Body of pancreas (tissue), 4 donors: ENCODE data around the gene GSTA4. TPM values are rescaled to one million over a fixed set of nuclear protein-coding genes. Genes with fewer than 3 reads are reported as not detected.

Experiments used
- ATAC-seq: fragments of 150-250 bp; one replicate; pipeline ENCODE4 v1.9.1; 2016
- DNase-seq, 4 donors: peaks; one replicate each; pipeline ENCODE4 v3.0.0-alpha.2; 2019
- H3K27ac ChIP-seq, 4 donors: fragments of 200-600 bp; sonication (generic); 1 replicate in 3 of 4; 2 replicates in 1 of 4; pipeline versions ENCODE4 v1.5.1 to v1.6.1; 2016 to 2019; ENCODE audit warnings: mild to moderate bottlenecking in 1 of 4, mixed read lengths in 1 of 4, moderate library complexity in 1 of 4
- H3K27me3 ChIP-seq, 2 donors: fragments of 200-600 bp; sonication (generic); one replicate each; pipeline ENCODE4 v1.6.0; 2016; ENCODE audit warnings: mild to moderate bottlenecking in 1 of 2
- H3K36me3 ChIP-seq, 2 donors: fragments of 200-600 bp; sonication (generic); replicated peaks in 1 of 2; 2 replicates each; pipeline ENCODE4 v1.5.1; 2016; ENCODE audit warnings: low read depth in 2 of 2; ENCODE audit not compliant: insufficient read depth in 1 of 2
- H3K4me1 ChIP-seq: fragments of 200-600 bp; sonication (generic); one replicate; pipeline ENCODE4 v1.6.0; 2016
- H3K4me3 ChIP-seq, 2 donors: fragments of 200-600 bp; sonication (generic); 1 replicate in 1 of 2; 2 replicates in 1 of 2; pipeline ENCODE4 v1.5.1; 2016 to 2019
- H3K9me3 ChIP-seq, 3 donors: fragments of 200-600 bp; sonication (generic); 1 replicate in 2 of 3; 2 replicates in 1 of 3; pipeline ENCODE4 v1.5.1; 2016
- POLR2A ChIP-seq, 3 donors: fragments of 450-650 bp; IDR thresholded peaks; one replicate each; pipeline ENCODE4 v1.6.1; 2016; ENCODE audit warnings: antibody characterized with exemption in 3 of 3, mild to moderate bottlenecking in 2 of 3
- WGBS, 2 donors: methylation state at CpG; one replicate each; pipeline ENCODE4 v1.1.5; 2017; 5-methylcytosine and 5-hydroxymethylcytosine counted together
- intact Hi-C: fragments of 100-400 bp; cut with DNase I; formaldehyde crosslinking; loops from one replicate; pipeline ENCODE4 v1.15.1; 2023
- total RNA-seq, 2 donors: library from RNA; depleted of rRNA; stranded (reverse); fragments of >200 nt; gene quantifications; one replicate each; pipeline ENCODE4 v1.1.0, GENCODE V29; 2016
- TF ChIP-seq, protein P1 (sequence below), 7 experiments: fragments of 450-650 bp in 4 of 7; fragments of 200-600 bp in 3 of 7; sonication (generic) in 3 of 7; IDR thresholded peaks; one replicate each; pipeline ENCODE4 v1.5.1; 2016 to 2019; ENCODE audit warnings: antibody characterized with exemption in 7 of 7

GSTA4 gene
- total RNA-seq, 2 donors from 2014 or later, result 13.5 to 27.7 TPM

DNA sequence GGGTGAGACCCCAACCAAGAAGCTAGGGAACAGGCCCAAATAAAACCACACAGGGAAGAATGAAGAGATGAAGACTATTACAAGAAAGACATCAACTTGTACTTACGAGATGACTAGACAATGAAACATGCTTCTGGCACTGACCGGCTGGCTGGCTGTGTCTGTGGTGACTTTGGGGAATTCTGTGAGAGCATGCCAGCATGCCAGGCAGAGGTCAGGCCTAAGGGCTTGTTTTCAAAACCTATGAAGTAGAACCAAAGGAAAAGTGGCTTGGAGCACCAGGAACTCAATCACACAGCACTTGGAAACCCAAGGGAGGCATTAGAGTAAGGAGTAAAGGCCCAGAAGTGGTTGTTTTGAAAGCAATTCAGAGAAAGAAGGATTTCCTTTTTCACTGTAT, 57.2 kb downstream of the GSTA4 start:
- DNase-seq (no peak), ATAC-seq (no peak)
- no peaks in the 10 kb centered on the region for H3K4me1 ChIP-seq
- no peak overlapping the region for H3K4me3 ChIP-seq
- WGBS, 2 donors, result 84 to 87% methylated on average over 2 of the region's 2 CpGs
- no peak for TF ChIP-seq POLR2A (IDR thresholded peaks at IDR 0.05)
- TF ChIP-seq, protein P1, sequence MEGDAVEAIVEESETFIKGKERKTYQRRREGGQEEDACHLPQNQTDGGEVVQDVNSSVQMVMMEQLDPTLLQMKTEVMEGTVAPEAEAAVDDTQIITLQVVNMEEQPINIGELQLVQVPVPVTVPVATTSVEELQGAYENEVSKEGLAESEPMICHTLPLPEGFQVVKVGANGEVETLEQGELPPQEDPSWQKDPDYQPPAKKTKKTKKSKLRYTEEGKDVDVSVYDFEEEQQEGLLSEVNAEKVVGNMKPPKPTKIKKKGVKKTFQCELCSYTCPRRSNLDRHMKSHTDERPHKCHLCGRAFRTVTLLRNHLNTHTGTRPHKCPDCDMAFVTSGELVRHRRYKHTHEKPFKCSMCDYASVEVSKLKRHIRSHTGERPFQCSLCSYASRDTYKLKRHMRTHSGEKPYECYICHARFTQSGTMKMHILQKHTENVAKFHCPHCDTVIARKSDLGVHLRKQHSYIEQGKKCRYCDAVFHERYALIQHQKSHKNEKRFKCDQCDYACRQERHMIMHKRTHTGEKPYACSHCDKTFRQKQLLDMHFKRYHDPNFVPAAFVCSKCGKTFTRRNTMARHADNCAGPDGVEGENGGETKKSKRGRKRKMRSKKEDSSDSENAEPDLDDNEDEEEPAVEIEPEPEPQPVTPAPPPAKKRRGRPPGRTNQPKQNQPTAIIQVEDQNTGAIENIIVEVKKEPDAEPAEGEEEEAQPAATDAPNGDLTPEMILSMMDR (IDR thresholded peaks at IDR 0.05), result no peak
- H3K9me3 ChIP-seq, result no peaks in the 10 kb centered on the region
- no peak overlapping the region for H3K27ac ChIP-seq
- no peaks in the 10 kb centered on the region for H3K27me3 ChIP-seq
- intact Hi-C loops, result no loop called here
- no peaks in the 10 kb centered on the region for H3K36me3 ChIP-seq

DNA sequence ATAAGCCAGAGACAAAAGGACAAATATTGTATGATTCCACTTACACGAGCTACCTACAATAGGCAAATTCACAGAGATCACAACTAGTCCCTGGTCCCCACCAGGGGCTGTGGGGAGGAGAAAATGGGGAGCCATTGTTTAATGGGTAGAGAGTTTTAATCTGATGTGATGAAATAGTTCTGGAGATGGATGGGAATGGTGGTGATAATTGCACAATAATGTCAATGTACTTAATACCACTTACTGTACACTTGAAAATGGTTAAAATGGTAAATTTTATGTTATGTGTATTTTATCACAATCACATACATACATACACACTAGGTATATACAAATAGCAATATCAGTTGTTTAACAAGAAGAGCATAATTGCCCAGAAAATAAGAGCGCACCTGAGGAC, 61.3 kb downstream of the GSTA4 start:
- no peak overlapping the region for H3K4me3 ChIP-seq
- no peaks in the 10 kb centered on the region for H3K36me3 ChIP-seq
- DNase-seq (no peak), ATAC-seq (no peak)
- H3K27me3 ChIP-seq, result no peaks in the 10 kb centered on the region
- peaks cover 5% of the 10 kb centered on the region for H3K4me1 ChIP-seq
- 77 to 87% methylated on average over 2 of the region's 2 CpGs for WGBS, 2 donors
- H3K9me3 ChIP-seq, result no peaks in the 10 kb centered on the region
- no peak overlapping the region for H3K27ac ChIP-seq
- no peak for TF ChIP-seq POLR2A (IDR thresholded peaks at IDR 0.05)
- TF ChIP-seq, protein P1 (IDR thresholded peaks at IDR 0.05), result no peak
- intact Hi-C loops, result no loop called here

DNA sequence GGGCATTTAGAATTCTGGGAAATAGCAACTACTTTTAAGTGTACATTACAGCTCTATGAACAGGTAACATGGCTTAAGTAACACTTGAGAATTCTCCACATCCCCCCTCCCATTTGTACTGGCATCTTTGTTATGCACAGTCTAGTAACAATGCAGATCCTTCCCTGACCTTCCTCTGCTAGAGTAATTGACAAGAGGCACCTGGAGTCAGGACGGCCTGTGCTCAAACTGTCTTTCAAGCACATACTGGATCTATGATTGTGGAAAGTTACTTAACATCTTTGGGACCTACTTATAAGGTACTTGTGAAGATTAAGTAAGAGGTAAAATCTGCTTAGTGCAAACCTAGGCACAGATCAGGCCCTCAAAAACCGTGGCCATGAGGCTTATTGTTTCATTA, 63.7 kb downstream of the GSTA4 start:
- Histone ChIP-seq H3K36me3 (no peaks in the 10 kb centered on the region), H3K9me3 (no peaks in the 10 kb centered on the region), H3K4me3 (no peak overlapping the region), H3K27me3 (no peaks in the 10 kb centered on the region), H3K4me1 (peaks cover 5% of the 10 kb centered on the region), H3K27ac (no peak overlapping the region)
- ATAC-seq, result no peak
- 89 to 91% methylated on average over 2 of the region's 2 CpGs for WGBS, 2 donors
- no peak for DNase-seq
- intact Hi-C loops, result no loop called here
- TF ChIP-seq, protein P1 (IDR thresholded peaks at IDR 0.05), result no peak
- TF ChIP-seq POLR2A (IDR thresholded peaks at IDR 0.05), result no peak

DNA sequence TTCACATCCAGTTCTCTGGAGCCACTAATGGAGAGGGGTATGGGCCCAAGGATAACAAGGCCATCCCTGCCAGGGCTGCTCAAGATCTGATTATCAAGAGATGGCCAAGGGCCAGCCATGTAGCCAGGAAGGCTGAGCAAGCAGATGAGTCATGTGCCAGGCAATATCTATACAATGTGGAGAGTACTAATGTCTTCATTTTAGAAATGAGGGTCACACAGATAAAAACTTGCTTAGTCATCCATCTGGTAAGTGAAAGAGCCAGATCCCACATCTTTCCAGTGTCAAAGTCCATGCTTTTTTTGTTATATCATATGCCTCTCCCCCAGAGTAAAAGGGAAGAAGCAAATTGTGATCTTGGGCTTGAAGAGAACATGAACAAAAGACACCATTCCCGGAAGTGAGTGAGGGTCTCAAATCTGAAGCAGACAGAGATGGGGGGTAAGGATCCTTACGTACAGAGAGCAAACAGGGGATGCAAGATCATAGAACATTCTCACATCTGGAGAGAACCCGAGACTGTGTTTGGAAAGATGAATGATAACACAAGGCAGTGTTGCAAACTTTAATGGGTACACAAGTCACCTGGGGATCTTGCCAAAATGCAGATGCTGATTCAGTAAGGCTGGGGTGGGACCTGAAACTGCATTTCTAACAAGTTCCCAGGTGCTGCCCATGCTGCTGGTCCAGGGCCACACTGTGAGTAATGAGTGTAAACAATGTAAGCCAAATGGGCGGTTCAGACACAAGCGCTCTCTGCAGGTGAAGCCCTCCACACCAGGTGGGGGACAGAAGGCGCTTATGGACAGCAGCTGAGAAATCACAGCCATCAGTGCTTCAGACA, 65.5 kb downstream of the GSTA4 start:
- 71 to 83% methylated on average over 6 of the region's 6 CpGs for WGBS, 2 donors
- intact Hi-C loops, result no loop called here
- Histone ChIP-seq H3K4me1 (peaks cover 5% of the 10 kb centered on the region), H3K9me3 (no peaks in the 10 kb centered on the region), H3K27ac (no peak overlapping the region), H3K4me3 (no peak overlapping the region), H3K27me3 (no peaks in the 10 kb centered on the region), H3K36me3 (no peaks in the 10 kb centered on the region)
- TF ChIP-seq, protein P1 (IDR thresholded peaks at IDR 0.05), result peak in 1 of 7 experiments; percentile 11
- TF ChIP-seq POLR2A (IDR thresholded peaks at IDR 0.05), result no peak
- ATAC-seq (peak; percentile 68), DNase-seq (peak; percentile 36 to 65 (median 56))

Other genes starting within 250 kb of the GSTA4 start
- 10 to 100 TPM; 73.7 to 76.1 TPM for gene GSTA2, start 231.8 kb downstream of the GSTA4 start, total RNA-seq
- 10 to 100 TPM; 33.2 to 54.1 TPM for gene GSTA1, start 191.5 kb downstream of the GSTA4 start, total RNA-seq
- not detected for gene GSTA5, start 154.5 kb downstream of the GSTA4 start, total RNA-seq
- gene GSTA3, start 85.6 kb downstream of the GSTA4 start, total RNA-seq, result not detected
- 1 to 10 TPM; 5.6 to 7.3 TPM for gene CILK1, start 66.5 kb upstream of the GSTA4 start, total RNA-seq
- 10 to 100 TPM; 53.7 to 69.0 TPM for gene FBXO9, start 70.1 kb upstream of the GSTA4 start, total RNA-seq
- under 1 TPM in 1 of 2 donors, not detected in 1; 0.26 TPM for gene GCM1, start 153.6 kb upstream of the GSTA4 start, total RNA-seq